ENCODE measurements around the gene SLC9A9.
A peak's percentile ranks its signal among the peaks of the same experiment; 100 is the strongest.

Gene SLC9A9

DNA sequence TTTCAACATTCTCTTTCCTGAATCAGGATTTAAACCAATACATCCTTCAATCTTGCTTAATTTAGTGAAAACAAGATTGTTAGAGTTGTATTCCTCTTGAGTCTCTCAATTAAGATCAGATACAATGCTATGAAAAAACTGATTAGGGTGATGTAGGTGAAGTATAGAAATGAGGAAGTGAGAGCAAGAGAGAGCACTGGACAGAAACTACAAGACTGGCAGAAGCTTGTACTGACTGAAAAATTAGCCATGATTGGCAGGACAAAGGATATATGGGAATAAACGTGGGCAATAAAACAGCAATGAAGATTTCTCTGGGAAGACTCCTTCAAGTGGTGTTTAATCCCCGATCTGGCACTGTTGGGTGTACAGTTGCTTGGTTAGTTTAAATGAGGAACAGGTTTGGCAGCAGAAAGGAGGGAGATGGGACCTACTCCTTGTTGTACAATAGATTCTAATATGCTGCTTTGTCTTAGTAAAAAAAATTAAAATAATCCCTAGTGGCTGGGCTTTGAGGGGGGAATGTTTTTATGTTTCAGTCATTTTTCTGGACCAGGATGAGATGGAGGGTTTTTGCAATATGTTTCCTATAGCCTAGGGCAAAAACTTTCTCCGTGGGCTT lies 252.7 kb downstream of the SLC9A9 start:
- Histone ChIP-seq H3K9me3 (replicated peaks in 1 of 11) (no peaks in the 10 kb centered on the region), H3K4me2 (peak overlapping the region in 7 of 11 experiments; percentile 7 to 40 (median 23); a peak in 13 of 22 replicates)

DNA sequence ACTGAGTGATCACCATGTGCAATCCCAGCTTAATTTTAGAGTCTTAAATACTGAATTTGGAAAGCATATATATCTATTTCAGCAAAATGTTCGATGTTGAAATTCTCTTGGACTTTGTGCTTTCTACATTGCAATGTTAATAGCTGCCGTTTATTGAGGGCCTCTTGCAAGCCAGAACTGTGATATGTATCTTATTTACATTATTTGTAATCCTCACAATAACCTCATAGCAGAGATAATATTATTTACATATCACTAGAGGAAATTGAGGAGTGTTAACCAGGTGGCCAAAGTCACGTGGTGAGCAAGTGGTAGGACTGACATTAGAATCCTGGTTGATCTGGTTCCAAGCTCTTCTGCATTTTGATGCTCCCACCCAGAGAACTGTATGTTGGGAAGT lies 254.1 kb downstream of the SLC9A9 start:
- no peak for TF ChIP-seq Cebpa-rat (IDR thresholded peaks at IDR 0.05)
- Histone ChIP-seq H3K4me1 (peaks cover 6 to 16% (median 9%) of the 10 kb centered on the region in 10 experiments; a peak in 12 of 20 replicates), H3K9ac (no peak overlapping the region), H3K4me3 (no peak overlapping the region), H3K27me3 (no peaks in the 10 kb centered on the region), H3K9me3 (replicated peaks in 1 of 11) (no peaks in the 10 kb centered on the region), H4K20me1 (no peaks in the 10 kb centered on the region), H3K36me3 (peaks cover 0 to 55% (median 0%) of the 10 kb centered on the region in 11 experiments; a peak in 5 of 22 replicates), H3K4me2 (no peak overlapping the region), H3K27ac (no peak overlapping the region)

More for the DNA sequence above, 252.7 kb downstream of the SLC9A9 start:
- Histone ChIP-seq H3K27ac (no peak overlapping the region; a peak in 1 of 22 replicates), H3K4me1 (peaks cover 8 to 22% (median 10%) of the 10 kb centered on the region in 10 experiments; a peak in 18 of 20 replicates), H4K20me1 (no peaks in the 10 kb centered on the region), H3K9ac (no peak overlapping the region), H3K36me3 (peaks cover 0 to 46% (median 0%) of the 10 kb centered on the region in 11 experiments; a peak in 5 of 22 replicates), H3K4me3 (no peak overlapping the region), H3K27me3 (no peaks in the 10 kb centered on the region)
- no peak for TF ChIP-seq Cebpa-rat (IDR thresholded peaks at IDR 0.05)

DNA sequence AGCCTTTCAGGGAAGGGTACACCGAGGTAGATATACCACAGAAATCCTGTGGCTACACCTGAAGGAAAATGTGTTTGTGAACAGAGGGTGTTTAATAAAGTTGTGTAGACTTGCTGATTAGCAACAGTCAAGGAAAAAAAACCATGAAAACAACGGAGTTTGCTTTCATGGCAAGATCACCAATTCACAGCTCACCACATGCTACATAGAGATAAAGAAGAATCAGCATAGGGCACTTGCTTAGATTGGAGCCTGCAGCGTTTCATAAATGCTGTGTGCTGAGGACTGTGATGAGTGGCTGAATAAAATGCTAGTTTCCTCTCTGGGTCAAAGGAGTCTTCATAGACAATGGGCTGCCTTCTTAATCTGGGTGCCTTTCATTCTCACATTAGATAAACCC lies 257.6 kb downstream of the SLC9A9 start:
- TF ChIP-seq Cebpa-rat (IDR thresholded peaks at IDR 0.05) = no peak

DNA sequence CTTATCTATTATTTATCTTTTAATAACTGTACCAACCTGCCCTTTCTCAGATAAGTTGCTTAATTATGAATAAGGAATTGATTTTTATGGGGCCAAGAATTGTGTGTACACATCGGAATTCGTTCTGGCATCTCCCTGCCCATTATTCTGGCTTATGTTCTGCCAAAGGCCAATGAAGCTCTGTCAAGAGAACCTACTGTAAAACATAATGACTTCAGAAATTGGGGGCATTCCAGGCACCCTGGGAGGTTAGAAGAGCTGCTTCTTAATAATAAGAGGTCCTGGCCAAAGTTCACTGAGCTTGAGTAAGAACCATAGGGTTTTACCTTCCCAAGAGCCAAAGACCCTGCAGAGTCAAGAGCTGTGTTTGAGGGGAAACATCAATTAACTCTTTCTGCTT lies 261.7 kb downstream of the SLC9A9 start:
- TF ChIP-seq Cebpa-rat (IDR thresholded peaks at IDR 0.05) = no peak
- H3K36me3 ChIP-seq = peaks cover 0 to 48% (median 0%) of the 10 kb centered on the region in 11 experiments; a peak in 5 of 22 replicates
- H3K9me3 ChIP-seq (replicated peaks in 1 of 11) = 0 out of 22 replicates have a peak, but pooled peaks cover 0 to 5% (median 0%) of the 10 kb centered on the region in 11 experiments
- peak overlapping the region; percentile 67 to 93 (median 85); a peak in 21 of 22 replicates for H3K27ac ChIP-seq
- H3K4me1 ChIP-seq = peaks cover 37 to 43% (median 38%) of the 10 kb centered on the region in 10 experiments
- peak overlapping the region; percentile 64 to 91 (median 79) for H3K4me2 ChIP-seq
- no peaks in the 10 kb centered on the region for H4K20me1 ChIP-seq
- no peaks in the 10 kb centered on the region for H3K27me3 ChIP-seq
- peak overlapping the region; percentile 34 to 81 (median 62); a peak in 17 of 22 replicates for H3K9ac ChIP-seq
- H3K4me3 ChIP-seq = peak overlapping the region in 5 of 10 experiments; percentile 2 to 33 (median 10); a peak in 5 of 20 replicates

More for the DNA sequence above, 257.6 kb downstream of the SLC9A9 start:
- H4K20me1 ChIP-seq = no peaks in the 10 kb centered on the region
- no peak overlapping the region for H3K4me2 ChIP-seq
- no peak overlapping the region for H3K9ac ChIP-seq
- no peaks in the 10 kb centered on the region for H3K9me3 ChIP-seq (replicated peaks in 1 of 11)
- H3K27ac ChIP-seq = no peak overlapping the region
- H3K36me3 ChIP-seq = peaks cover 0 to 36% (median 0%) of the 10 kb centered on the region in 11 experiments; a peak in 3 of 22 replicates
- H3K4me1 ChIP-seq = peaks cover 29 to 39% (median 32%) of the 10 kb centered on the region in 10 experiments
- H3K27me3 ChIP-seq = no peaks in the 10 kb centered on the region
- no peak overlapping the region for H3K4me3 ChIP-seq

- no peaks in the 10 kb centered on the region for H3K27me3 ChIP-seq
- peak overlapping the region in 4 of 10 experiments; percentile 5 to 33 (median 12); a peak in 4 of 20 replicates for H3K4me3 ChIP-seq
- H3K9me3 ChIP-seq (replicated peaks in 1 of 11) = 0 out of 22 replicates have a peak, but pooled peaks cover 0 to 5% (median 0%) of the 10 kb centered on the region in 11 experiments
- H3K9ac ChIP-seq = peak overlapping the region; percentile 34 to 81 (median 62); a peak in 20 of 22 replicates
- H3K36me3 ChIP-seq = peaks cover 0 to 49% (median 0%) of the 10 kb centered on the region in 11 experiments; a peak in 5 of 22 replicates
- no peak for TF ChIP-seq Cebpa-rat (IDR thresholded peaks at IDR 0.05)
- peak overlapping the region; percentile 64 to 91 (median 79) for H3K4me2 ChIP-seq
- peak overlapping the region; percentile 68 to 93 (median 85) for H3K27ac ChIP-seq
- H3K4me1 ChIP-seq = peaks cover 37 to 43% (median 38%) of the 10 kb centered on the region in 10 experiments
- no peaks in the 10 kb centered on the region for H4K20me1 ChIP-seq
These were observed 262.4 kb downstream of the SLC9A9 start for GRCh38 chr3:143585720-143586456.

DNA sequence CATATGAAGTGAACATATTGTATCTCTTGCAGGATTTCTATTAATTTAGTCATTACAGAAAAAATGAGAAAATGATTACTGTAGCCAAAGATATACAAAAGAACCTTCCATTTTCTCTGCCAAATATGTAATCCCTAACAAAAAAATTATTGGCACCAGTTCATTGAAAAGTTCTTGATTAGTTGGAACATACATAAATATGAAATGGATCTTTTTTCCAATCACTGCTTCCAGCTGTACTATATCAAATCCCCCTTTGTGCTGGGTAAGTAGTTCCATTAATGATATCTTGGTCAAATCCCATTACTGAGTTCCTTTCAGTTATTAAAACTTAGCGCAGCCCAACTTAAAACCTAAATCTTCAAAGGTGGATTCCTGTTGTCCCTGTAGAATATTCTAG lies 263.8 kb downstream of the SLC9A9 start:
- Histone ChIP-seq H3K4me3 (no peak overlapping the region), H3K4me2 (peak overlapping the region; percentile 64 to 91 (median 79); a peak in 14 of 22 replicates), H3K9ac (no peak overlapping the region), H3K9me3 (replicated peaks in 1 of 11) (0 out of 22 replicates have a peak, but pooled peaks cover 0 to 5% (median 0%) of the 10 kb centered on the region in 11 experiments), H3K27me3 (no peaks in the 10 kb centered on the region), H3K27ac (peak overlapping the region in 10 of 11 experiments; percentile 68 to 93 (median 85); a peak in 17 of 22 replicates), H4K20me1 (no peaks in the 10 kb centered on the region), H3K4me1 (peaks cover 37 to 43% (median 38%) of the 10 kb centered on the region in 10 experiments), H3K36me3 (peaks cover 0 to 52% (median 0%) of the 10 kb centered on the region in 11 experiments; a peak in 5 of 22 replicates)
- TF ChIP-seq Cebpa-rat (IDR thresholded peaks at IDR 0.05) = no peak

- Histone ChIP-seq H3K27ac (no peak overlapping the region), H3K36me3 (peaks cover 0 to 75% (median 0%) of the 10 kb centered on the region in 11 experiments; a peak in 6 of 22 replicates), H3K27me3 (no peaks in the 10 kb centered on the region), H3K4me2 (no peak overlapping the region), H3K4me3 (no peak overlapping the region), H3K9ac (no peak overlapping the region), H3K9me3 (replicated peaks in 1 of 11) (peaks cover 0 to 8% (median 0%) of the 10 kb centered on the region in 11 experiments; a peak in 1 of 22 replicates), H4K20me1 (no peaks in the 10 kb centered on the region), H3K4me1 (peaks cover 26 to 36% (median 28%) of the 10 kb centered on the region in 10 experiments)
- TF ChIP-seq Cebpa-rat (IDR thresholded peaks at IDR 0.05) = no peak
These were observed 266.1 kb downstream of the SLC9A9 start for GRCh38 chr3:143581972-143582722.

- Histone ChIP-seq H3K4me1 (peaks cover 8 to 20% (median 13%) of the 10 kb centered on the region in 10 experiments), H3K9me3 (replicated peaks in 1 of 11) (peaks cover 0 to 3% (median 0%) of the 10 kb centered on the region in 11 experiments; a peak in 1 of 22 replicates), H3K4me3 (no peak overlapping the region), H4K20me1 (no peaks in the 10 kb centered on the region), H3K27ac (no peak overlapping the region), H3K36me3 (peaks cover 0 to 93% (median 0%) of the 10 kb centered on the region in 11 experiments; a peak in 6 of 22 replicates), H3K9ac (no peak overlapping the region), H3K27me3 (no peaks in the 10 kb centered on the region), H3K4me2 (no peak overlapping the region)
- TF ChIP-seq Cebpa-rat (IDR thresholded peaks at IDR 0.05) = no peak
These were observed 269.3 kb downstream of the SLC9A9 start for GRCh38 chr3:143578810-143579435.

All from BLaER1 treated with 17β-estradiol and CSF1 and Interleukin-3, amounts not matched to agents 10 nM and 100 nM (cell line).